Measurements from ENCODE around the gene SLC22A3.
"Not testable (repeated sequence)": the region's sequence is repeated elsewhere in the genome, so short reads cannot be mapped to it uniquely, and the experiment has no call there.

DNA sequence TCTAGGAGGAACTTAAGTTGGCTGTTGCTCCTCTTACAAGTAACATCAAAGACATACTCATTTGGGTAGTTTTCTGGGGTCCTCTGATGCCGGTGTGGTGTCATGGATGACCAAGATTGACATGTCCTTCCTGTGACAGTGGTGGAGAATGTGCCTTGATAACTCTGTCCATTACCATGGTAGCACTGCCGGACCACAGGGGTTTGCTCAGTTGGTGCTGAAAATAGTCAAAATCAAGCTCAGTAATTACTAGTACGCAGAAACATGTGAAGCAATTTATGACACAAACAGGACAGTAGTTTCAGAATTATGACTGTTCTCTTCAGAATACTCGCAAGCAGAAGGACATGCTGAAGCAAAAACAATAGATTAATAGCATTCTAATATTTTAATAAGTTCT lies 128.9 kb downstream of the SLC22A3 start:
- not testable (repeated sequence) for TF ChIP-seq POLR2A, CTCF (IDR thresholded peaks at IDR 0.05)
